Mammary epithelial cell (primary cell): ENCODE data around the gene MEI1.

Experiments used
- CTCF ChIP-seq, 2 donors: IDR thresholded peaks in 1 of 2; conservative IDR thresholded peaks in 1 of 2; 2 replicates each; pipeline ENCODE4 v1.5.1; 2011 to 2012; ENCODE audit warnings: inconsistent platforms in 2 of 2, low read length in 2 of 2, mild to moderate bottlenecking in 2 of 2, control low read depth in 1 of 2, low read depth in 1 of 2; ENCODE audit not compliant: insufficient read depth in 1 of 2; ENCODE audit errors: extremely low read depth in 1 of 2
- EZH2 ChIP-seq: IDR thresholded peaks from 2 replicates; pipeline ENCODE4 v1.6.1; 2012; ENCODE audit warnings: low read length, inconsistent platforms, borderline replicate concordance

GRCh38 chr22:41758231-41758630 lies 58.9 kb downstream of the MEI1 start:
- no peak for TF ChIP-seq CTCF (conservative IDR thresholded peaks at IDR 0.05 in 1 of 2, IDR thresholded peaks at IDR 0.05 in 1 of 2; ENCODE audit: extremely low read depth in 1 of 2, insufficient read depth in 1 of 2, low read depth in 1 of 2, low read length in 2 of 2)
- no peak for TF ChIP-seq EZH2
